ENCODE results near the gene CTCFL.

DNA sequence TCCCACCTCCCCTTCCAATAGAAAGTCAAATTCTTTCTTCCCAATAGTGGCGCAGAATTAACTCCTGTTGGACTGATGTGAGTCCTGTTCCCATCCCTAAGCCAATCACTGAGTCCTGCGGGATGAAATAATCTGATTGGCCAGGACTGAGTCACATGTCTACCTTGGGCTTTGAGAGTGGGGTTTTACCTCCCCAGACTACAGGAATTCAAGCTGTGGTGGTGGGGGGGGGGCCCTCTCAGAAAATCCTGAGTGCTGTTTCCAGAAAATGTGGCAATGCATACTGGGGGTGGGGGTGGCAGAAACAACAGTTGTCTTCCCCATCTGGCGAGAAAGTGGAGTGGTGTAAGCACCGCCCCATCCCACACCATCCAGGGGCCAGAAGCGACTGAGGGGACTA is 65.7 kb downstream of the CTCFL start:
- TF ChIP-seq, protein P1, sequence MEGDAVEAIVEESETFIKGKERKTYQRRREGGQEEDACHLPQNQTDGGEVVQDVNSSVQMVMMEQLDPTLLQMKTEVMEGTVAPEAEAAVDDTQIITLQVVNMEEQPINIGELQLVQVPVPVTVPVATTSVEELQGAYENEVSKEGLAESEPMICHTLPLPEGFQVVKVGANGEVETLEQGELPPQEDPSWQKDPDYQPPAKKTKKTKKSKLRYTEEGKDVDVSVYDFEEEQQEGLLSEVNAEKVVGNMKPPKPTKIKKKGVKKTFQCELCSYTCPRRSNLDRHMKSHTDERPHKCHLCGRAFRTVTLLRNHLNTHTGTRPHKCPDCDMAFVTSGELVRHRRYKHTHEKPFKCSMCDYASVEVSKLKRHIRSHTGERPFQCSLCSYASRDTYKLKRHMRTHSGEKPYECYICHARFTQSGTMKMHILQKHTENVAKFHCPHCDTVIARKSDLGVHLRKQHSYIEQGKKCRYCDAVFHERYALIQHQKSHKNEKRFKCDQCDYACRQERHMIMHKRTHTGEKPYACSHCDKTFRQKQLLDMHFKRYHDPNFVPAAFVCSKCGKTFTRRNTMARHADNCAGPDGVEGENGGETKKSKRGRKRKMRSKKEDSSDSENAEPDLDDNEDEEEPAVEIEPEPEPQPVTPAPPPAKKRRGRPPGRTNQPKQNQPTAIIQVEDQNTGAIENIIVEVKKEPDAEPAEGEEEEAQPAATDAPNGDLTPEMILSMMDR (IDR thresholded peaks at IDR 0.05; ENCODE audit: low read depth, low read length, missing input control), result no peak
- no peak for TF ChIP-seq YY1 (IDR thresholded peaks at IDR 0.05)
- no peak for TF ChIP-seq TAF1 (conservative IDR thresholded peaks at IDR 0.05)
- TF ChIP-seq, protein P2, sequence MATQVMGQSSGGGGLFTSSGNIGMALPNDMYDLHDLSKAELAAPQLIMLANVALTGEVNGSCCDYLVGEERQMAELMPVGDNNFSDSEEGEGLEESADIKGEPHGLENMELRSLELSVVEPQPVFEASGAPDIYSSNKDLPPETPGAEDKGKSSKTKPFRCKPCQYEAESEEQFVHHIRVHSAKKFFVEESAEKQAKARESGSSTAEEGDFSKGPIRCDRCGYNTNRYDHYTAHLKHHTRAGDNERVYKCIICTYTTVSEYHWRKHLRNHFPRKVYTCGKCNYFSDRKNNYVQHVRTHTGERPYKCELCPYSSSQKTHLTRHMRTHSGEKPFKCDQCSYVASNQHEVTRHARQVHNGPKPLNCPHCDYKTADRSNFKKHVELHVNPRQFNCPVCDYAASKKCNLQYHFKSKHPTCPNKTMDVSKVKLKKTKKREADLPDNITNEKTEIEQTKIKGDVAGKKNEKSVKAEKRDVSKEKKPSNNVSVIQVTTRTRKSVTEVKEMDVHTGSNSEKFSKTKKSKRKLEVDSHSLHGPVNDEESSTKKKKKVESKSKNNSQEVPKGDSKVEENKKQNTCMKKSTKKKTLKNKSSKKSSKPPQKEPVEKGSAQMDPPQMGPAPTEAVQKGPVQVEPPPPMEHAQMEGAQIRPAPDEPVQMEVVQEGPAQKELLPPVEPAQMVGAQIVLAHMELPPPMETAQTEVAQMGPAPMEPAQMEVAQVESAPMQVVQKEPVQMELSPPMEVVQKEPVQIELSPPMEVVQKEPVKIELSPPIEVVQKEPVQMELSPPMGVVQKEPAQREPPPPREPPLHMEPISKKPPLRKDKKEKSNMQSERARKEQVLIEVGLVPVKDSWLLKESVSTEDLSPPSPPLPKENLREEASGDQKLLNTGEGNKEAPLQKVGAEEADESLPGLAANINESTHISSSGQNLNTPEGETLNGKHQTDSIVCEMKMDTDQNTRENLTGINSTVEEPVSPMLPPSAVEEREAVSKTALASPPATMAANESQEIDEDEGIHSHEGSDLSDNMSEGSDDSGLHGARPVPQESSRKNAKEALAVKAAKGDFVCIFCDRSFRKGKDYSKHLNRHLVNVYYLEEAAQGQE (IDR thresholded peaks at IDR 0.05), result no peak
- TF ChIP-seq FOXA1 (IDR thresholded peaks at IDR 0.05), result no peak
- TF ChIP-seq JUND (IDR thresholded peaks at IDR 0.05), result no peak
- no peak for TF ChIP-seq RAD21 (IDR thresholded peaks at IDR 0.05)
- TF ChIP-seq GABPA (IDR thresholded peaks at IDR 0.05 in 1 of 2, conservative IDR thresholded peaks at IDR 0.05 in 1 of 2), result no peak
- TF ChIP-seq, protein P3, sequence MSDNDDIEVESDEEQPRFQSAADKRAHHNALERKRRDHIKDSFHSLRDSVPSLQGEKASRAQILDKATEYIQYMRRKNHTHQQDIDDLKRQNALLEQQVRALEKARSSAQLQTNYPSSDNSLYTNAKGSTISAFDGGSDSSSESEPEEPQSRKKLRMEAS (IDR thresholded peaks at IDR 0.05), result no peak
- no peak for TF ChIP-seq SP1 (IDR thresholded peaks at IDR 0.05)
- TF ChIP-seq, protein P4, sequence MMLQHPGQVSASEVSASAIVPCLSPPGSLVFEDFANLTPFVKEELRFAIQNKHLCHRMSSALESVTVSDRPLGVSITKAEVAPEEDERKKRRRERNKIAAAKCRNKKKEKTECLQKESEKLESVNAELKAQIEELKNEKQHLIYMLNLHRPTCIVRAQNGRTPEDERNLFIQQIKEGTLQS (IDR thresholded peaks at IDR 0.05), result no peak

Data from liver (tissue), 3 donors.